H1 (cell line): ENCODE results near the gene GUCY2F. TPM values are rescaled to one million over a fixed set of nuclear protein-coding genes. Genes with fewer than 3 reads are reported as not detected.

ENCODE experiments used
- CTCF ChIA-PET: fragments of 300-600 bp; sonication (Branson Sonifier 250); formaldehyde crosslinking; loops from one replicate; lab custom pipeline; 2021; ENCODE audit not compliant: partially characterized antibody; lab: Charles Lee
- POLR2A ChIA-PET: fragments of 300-600 bp; sonication (Branson Sonifier 250); formaldehyde crosslinking; loops from one replicate; lab custom pipeline; 2021; ENCODE audit warnings: inconsistent platforms; ENCODE audit not compliant: partially characterized antibody; lab: Charles Lee
- DNase-seq, 2 experiments: peaks; one replicate each; pipeline versions ENCODE4 v3.0.0 to v3.0.0-alpha.2; 2010 to 2022; ENCODE audit warnings: low spot score in 2 of 2, low read depth in 1 of 2, mixed read lengths in 1 of 2
- FAIRE-seq: peaks from 2 replicates; lab custom pipeline; 2011; peaks lifted over from hg19 to GRCh38; lab: Jason Lieb, UNC
- H2AFZ ChIP-seq: 2 replicates; pipeline ENCODE4 v1.8.1; 2012; ENCODE audit warnings: low read length, inconsistent platforms
- H2AK5ac ChIP-seq: 2 replicates; pipeline ENCODE4 v1.6.1; 2013; ENCODE audit warnings: low read depth, low read length
- H2BK120ac ChIP-seq: replicated peaks from 2 replicates; pipeline ENCODE3; 2013; ENCODE audit warnings: low read depth, low read length, inconsistent platforms
- H2BK12ac ChIP-seq: 2 replicates; pipeline ENCODE4 v1.6.1; 2013; ENCODE audit warnings: low read depth, low read length
- H2BK15ac ChIP-seq: 2 replicates; pipeline ENCODE4 v1.6.1; 2013; ENCODE audit warnings: low read length
- H2BK20ac ChIP-seq: 2 replicates; pipeline ENCODE4 v1.6.1; 2013; ENCODE audit warnings: low read length
- H2BK5ac ChIP-seq: 2 replicates; pipeline ENCODE4 v1.6.1; 2013; ENCODE audit warnings: low read depth, low read length
- H3K14ac ChIP-seq: 2 replicates; pipeline ENCODE4 v1.6.1; 2013; ENCODE audit warnings: inconsistent platforms; ENCODE audit not compliant: insufficient read length
- H3K18ac ChIP-seq: 2 replicates; pipeline ENCODE4 v1.6.1; 2013; ENCODE audit warnings: low read length; ENCODE audit errors: extremely low read depth
- H3K23ac ChIP-seq: 2 replicates; pipeline ENCODE4 v1.6.1; 2013; ENCODE audit warnings: inconsistent platforms; ENCODE audit not compliant: insufficient read length
- H3K23me2 ChIP-seq: 2 replicates; pipeline ENCODE4 v1.6.1; 2013; ENCODE audit warnings: low read depth, low read length
- H3K27ac ChIP-seq: 2 replicates; pipeline ENCODE4 v1.6.1; 2011; ENCODE audit warnings: low read depth, low read length, inconsistent platforms
- H3K27me3 ChIP-seq, 4 experiments: replicated peaks in 1 of 4; 1 replicate in 1 of 4; 2 replicates in 3 of 4; pipeline versions ENCODE4 v1.6.1 to v1.8.1; 2011 to 2013; ENCODE audit warnings: low read length in 3 of 4, mild to moderate bottlenecking in 3 of 4, inconsistent platforms in 2 of 4, mixed read lengths in 2 of 4, moderate library complexity in 1 of 4; ENCODE audit not compliant: control insufficient read depth in 3 of 4, insufficient read depth in 3 of 4; ENCODE audit errors: extremely low read depth in 1 of 4
- H3K36me3 ChIP-seq, 4 experiments: 2 replicates each; pipeline versions ENCODE4 v1.6.1 to v1.8.1; 2011 to 2013; ENCODE audit warnings: mild to moderate bottlenecking in 4 of 4, low read length in 3 of 4, moderate library complexity in 2 of 4, control low read depth in 1 of 4, inconsistent platforms in 1 of 4; ENCODE audit not compliant: insufficient read depth in 4 of 4, control insufficient read depth in 2 of 4
- H3K4ac ChIP-seq: replicated peaks from 2 replicates; pipeline ENCODE3; 2013; ENCODE audit warnings: low read length, low read depth, mixed read lengths, inconsistent platforms; ENCODE audit not compliant: insufficient read length
- H3K4me1 ChIP-seq, 4 experiments: replicated peaks in 1 of 4; 1 replicate in 1 of 4; 2 replicates in 3 of 4; pipeline versions ENCODE4 v1.6.1 to v1.8.1; 2011 to 2013; ENCODE audit warnings: low read length in 3 of 4, inconsistent platforms in 2 of 4, mixed read lengths in 1 of 4; ENCODE audit not compliant: insufficient read depth in 4 of 4, control insufficient read depth in 3 of 4
- H3K4me2 ChIP-seq, 2 experiments: 2 replicates each; pipeline versions ENCODE4 v1.6.1 to v1.8.1; 2011 to 2013; ENCODE audit warnings: low read depth in 2 of 2, low read length in 2 of 2, control low read depth in 1 of 2, inconsistent platforms in 1 of 2, mild to moderate bottlenecking in 1 of 2; ENCODE audit not compliant: insufficient read depth in 1 of 2
- H3K4me3 ChIP-seq, 4 experiments: fragments of 200-600, 300-600 bp in 1 of 4; sonication (generic), shearing (Covaris generic), sonication (Bioruptor Twin) in 1 of 4; 2 replicates each; pipeline versions ENCODE4 v1.5.1 to v1.8.1; 2011 to 2016; ENCODE audit warnings: low read length in 4 of 4, low read depth in 3 of 4, control low read depth in 2 of 4, inconsistent platforms in 2 of 4, mild to moderate bottlenecking in 2 of 4, mixed read lengths in 1 of 4, moderate library complexity in 1 of 4; ENCODE audit not compliant: insufficient read depth in 2 of 4; ENCODE audit errors: extremely low read depth in 1 of 4
- H3K56ac ChIP-seq: replicated peaks from 2 replicates; pipeline ENCODE3; 2013; ENCODE audit warnings: low read depth, mild to moderate bottlenecking, mixed read lengths, low read length, inconsistent platforms; ENCODE audit not compliant: insufficient read length
- H3K79me1 ChIP-seq: 2 replicates; pipeline ENCODE4 v1.6.1; 2013; ENCODE audit warnings: low read depth, low read length, control low read depth
- H3K79me2 ChIP-seq, 2 experiments: 2 replicates each; pipeline versions ENCODE4 v1.6.1 to v1.8.1; 2012 to 2013; ENCODE audit warnings: low read length in 2 of 2, mild to moderate bottlenecking in 2 of 2, inconsistent platforms in 1 of 2; ENCODE audit not compliant: insufficient read depth in 2 of 2, control insufficient read depth in 1 of 2
- H3K9ac ChIP-seq, 4 experiments: replicated peaks in 1 of 4; 1 replicate in 1 of 4; 2 replicates in 3 of 4; pipeline versions ENCODE4 v1.6.1 to v1.8.1; 2011 to 2013; ENCODE audit warnings: low read depth in 3 of 4, low read length in 3 of 4, control low read depth in 2 of 4, mild to moderate bottlenecking in 2 of 4, moderate library complexity in 2 of 4, inconsistent platforms in 1 of 4; ENCODE audit errors: extremely low read depth in 1 of 4
- H3K9me3 ChIP-seq, 2 experiments: 2 replicates each; pipeline versions ENCODE4 v1.6.1 to v1.8.1; 2012 to 2013; ENCODE audit warnings: mild to moderate bottlenecking in 2 of 2, moderate library complexity in 2 of 2, control low read depth in 1 of 2, inconsistent platforms in 1 of 2, low read depth in 1 of 2, low read length in 1 of 2, mixed read lengths in 1 of 2; ENCODE audit not compliant: insufficient read depth in 2 of 2
- H4K20me1 ChIP-seq, 2 experiments: replicated peaks in 1 of 2; 2 replicates each; pipeline versions ENCODE3 to v1.8.1; 2011 to 2013; ENCODE audit warnings: inconsistent platforms in 2 of 2, low read length in 2 of 2, mild to moderate bottlenecking in 1 of 2; ENCODE audit not compliant: insufficient read depth in 2 of 2, control insufficient read depth in 1 of 2
- H4K5ac ChIP-seq: 2 replicates; pipeline ENCODE4 v1.6.1; 2013; ENCODE audit warnings: low read length, low read depth, mixed read lengths, inconsistent platforms; ENCODE audit not compliant: insufficient read length
- H4K8ac ChIP-seq: 2 replicates; pipeline ENCODE4 v1.8.0; 2013; ENCODE audit warnings: mild to moderate bottlenecking, moderate library complexity, low read length, inconsistent platforms; ENCODE audit not compliant: insufficient read depth; ENCODE audit errors: extremely low read depth
- H4K91ac ChIP-seq: replicated peaks from 2 replicates; pipeline ENCODE3; 2013; ENCODE audit warnings: low read length, mixed read lengths, inconsistent platforms; ENCODE audit not compliant: insufficient read length
- ASH2L ChIP-seq: fragments of 200-600, 300-600 bp; sonication (generic); IDR thresholded peaks from one replicate; pipeline ENCODE4 v1.7.1; 2017; ENCODE audit warnings: low read length
- CTBP2 ChIP-seq: IDR thresholded peaks from 2 replicates; pipeline ENCODE4 v1.7.0; 2011; ENCODE audit warnings: borderline replicate concordance, mild to moderate bottlenecking, moderate library complexity, mixed read lengths, low read length; ENCODE audit not compliant: insufficient read depth, insufficient read length
- EZH2 ChIP-seq: fragments of 200-600 bp; sonication (generic); IDR thresholded peaks from 2 replicates; pipeline ENCODE4 v1.7.1; 2012; ENCODE audit warnings: low read depth, mild to moderate bottlenecking, moderate library complexity, low read length, inconsistent platforms; ENCODE audit not compliant: severe bottlenecking
- FOSL1 ChIP-seq: IDR thresholded peaks from 2 replicates; pipeline ENCODE4 v1.6.1; 2011; ENCODE audit warnings: mild to moderate bottlenecking, low read depth, low read length, moderate library complexity; ENCODE audit not compliant: insufficient read depth
- HDAC2 ChIP-seq, 2 experiments: fragments of 300-600 bp in 1 of 2; sonication (generic) in 1 of 2; IDR thresholded peaks; 2 replicates each; pipeline ENCODE4 v1.6.1; 2011 to 2012; ENCODE audit warnings: low read depth in 2 of 2, low read length in 2 of 2, mild to moderate bottlenecking in 2 of 2, moderate library complexity in 2 of 2, borderline replicate concordance in 1 of 2, inconsistent platforms in 1 of 2
- JUN ChIP-seq: IDR thresholded peaks from 2 replicates; pipeline ENCODE4 v1.6.1; 2011; ENCODE audit warnings: low read depth, mild to moderate bottlenecking, improper control_type of control experiment, low read length
- JUND ChIP-seq: IDR thresholded peaks from 2 replicates; pipeline ENCODE4 v1.6.1; 2011; ENCODE audit warnings: mild to moderate bottlenecking, improper control_type of control experiment, low read length
- POLR2A ChIP-seq, 2 experiments: IDR thresholded peaks; 1 replicate in 1 of 2; 2 replicates in 1 of 2; pipeline ENCODE4 v1.6.1; 2011; ENCODE audit warnings: low read depth in 2 of 2, low read length in 2 of 2, mild to moderate bottlenecking in 2 of 2; ENCODE audit errors: control extremely low read depth in 1 of 2
- POU5F1 ChIP-seq: IDR thresholded peaks from 2 replicates; pipeline ENCODE4 v1.6.1; 2011; ENCODE audit warnings: low read depth, mild to moderate bottlenecking, low read length, moderate library complexity
- RAD21 ChIP-seq, 2 experiments: IDR thresholded peaks in 1 of 2; conservative IDR thresholded peaks in 1 of 2; 2 replicates each; pipeline ENCODE4 v1.6.1; 2011; ENCODE audit warnings: low read depth in 2 of 2, low read length in 2 of 2, improper control_type of control experiment in 1 of 2, inconsistent platforms in 1 of 2, mild to moderate bottlenecking in 1 of 2, moderate library complexity in 1 of 2
- RXRA ChIP-seq: IDR thresholded peaks from 2 replicates; pipeline ENCODE4 v1.6.1; 2011; ENCODE audit warnings: low read depth, mild to moderate bottlenecking, low read length, moderate library complexity; ENCODE audit not compliant: insufficient read depth
- SAP30 ChIP-seq: fragments of 300-600 bp; sonication (generic); IDR thresholded peaks from 2 replicates; pipeline ENCODE4 v1.7.1; 2012; ENCODE audit warnings: low read length, moderate library complexity, mild to moderate bottlenecking, inconsistent platforms; ENCODE audit not compliant: insufficient read depth, insufficient replicate concordance
- SP2 ChIP-seq: IDR thresholded peaks from 2 replicates; pipeline ENCODE4 v1.6.1; 2012; ENCODE audit warnings: mild to moderate bottlenecking, low read length, inconsistent platforms
- TAF7 ChIP-seq: optimal IDR thresholded peaks from 2 replicates; pipeline ENCODE3; 2011; ENCODE audit warnings: low read depth, mild to moderate bottlenecking, inconsistent platforms, low read length, moderate library complexity, borderline replicate concordance
- WGBS, 2 experiments: shearing (Covaris generic) in 1 of 2; methylation state at CpG; one replicate each; pipeline versions ENCODE4 v1.1.6 to v1.1.7; 2013 to 2015; ENCODE audit warnings: low lambda C conversion rate in 2 of 2, mixed read lengths in 2 of 2, inconsistent platforms in 1 of 2, low coverage in 1 of 2, missing lambda C conversion rate in 1 of 2; ENCODE audit not compliant: insufficient replicate concordance in 2 of 2, insufficient coverage in 1 of 2, insufficient read length in 1 of 2; ENCODE audit errors: extremely low coverage in 1 of 2, missing lambda C conversion rate in 1 of 2; 5-methylcytosine and 5-hydroxymethylcytosine counted together
- polyA plus RNA-seq, 7 experiments: library from polyadenylated mRNA; depleted of rRNA in 3 of 7; stranded (reverse) in 5 of 7; unstranded in 2 of 7; fragments of >200 nt in 5 of 7; fragments of 200-250 nt in 2 of 7; gene quantifications; 1 replicate in 5 of 7; 2 replicates in 1 of 7; 4 replicates in 1 of 7; pipeline versions ENCODE4 v1.2.1 to v1.2.3, GENCODE V29; 2011 to 2013; ENCODE audit warnings: missing spikeins in 2 of 7, mixed read lengths in 2 of 7
- total RNA-seq: library from RNA; stranded (reverse); fragmentation: NEBNext Ultra II Directional; extraction: Animal tissue kit (Norgen Biotek cat#: 25700); gene quantifications from 2 replicates; pipeline ENCODE4 v1.2.1, GENCODE V29; 2021

GUCY2F gene
- total and polyA plus RNA-seq, 2 of the 8 experiments (the other 6 are each of a cell fraction or from before 2014, with no cell fraction given) = 0.02 TPM; not detected in 1

DNA sequence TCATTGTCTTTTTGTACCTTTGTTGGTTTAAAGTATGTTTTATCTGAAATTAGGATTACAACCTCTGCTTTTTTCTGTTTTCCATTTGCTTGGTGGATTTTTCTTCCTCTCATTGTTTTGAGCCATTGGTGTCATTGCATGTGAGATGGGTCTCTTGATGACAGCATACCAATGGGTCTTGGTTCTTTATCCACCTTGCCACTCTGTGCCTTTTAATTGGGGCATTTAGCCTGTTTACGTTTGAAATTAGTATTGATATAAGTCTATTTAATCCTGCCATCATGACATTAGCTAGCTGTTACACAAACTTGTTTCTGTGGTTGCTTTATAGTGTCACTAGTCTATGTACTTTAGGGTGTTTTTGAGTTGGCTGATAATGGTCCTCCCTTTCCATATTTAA is 145.7 kb downstream of the GUCY2F start:
- Histone ChIP-seq H3K4me3 (no peak overlapping the region), H3K18ac (no peak overlapping the region), H3K27me3 (no peaks in the 10 kb centered on the region), H2AFZ (no peak overlapping the region), H3K23me2 (no peaks in the 10 kb centered on the region), H2BK15ac (no peak overlapping the region), H2BK120ac (no peak overlapping the region), H4K5ac (no peak overlapping the region), H3K9ac (no peak overlapping the region), H2BK12ac (no peak overlapping the region), H4K8ac (no peak overlapping the region), H3K27ac (no peak overlapping the region), H3K9me3 (peaks cover 0 to 11% of the 10 kb centered on the region in 2 experiments; a peak in 2 of 4 replicates), H3K4ac (no peak overlapping the region), H3K36me3 (0 out of 8 replicates have a peak, but pooled peaks cover 0 to 4% (median 0%) of the 10 kb centered on the region in 4 experiments), H3K14ac (no peak overlapping the region), H2BK5ac (no peak overlapping the region), H4K91ac (no peak overlapping the region), H3K4me2 (no peak overlapping the region), H2AK5ac (no peak overlapping the region), H4K20me1 (no peaks in the 10 kb centered on the region), H3K79me1 (no peaks in the 10 kb centered on the region), H3K23ac (no peak overlapping the region), H3K56ac (no peak overlapping the region), H2BK20ac (no peak overlapping the region), H3K4me1 (no peaks in the 10 kb centered on the region), H3K79me2 (no peaks in the 10 kb centered on the region)
- ChIA-PET CTCF (interaction anchor here (1.0 kb wide), 1 partner anchor 10 kb away, joined by 3 read pairs; no protein-coding TSS in a partner anchor), POLR2A (no interaction called here)
- FAIRE-seq = no peak
- DNase-seq = no peak
- 63% methylated on average over 1 of the region's 1 CpG; no CpG with 5 or more reads in 1 of the 2 experiments for WGBS, 2 experiments
- no peak for TF ChIP-seq TAF7
- TF ChIP-seq SAP30 = no peak
- TF ChIP-seq HDAC2 (IDR thresholded peaks at IDR 0.05; ENCODE audit: borderline replicate concordance in 1 of 2, low read depth in 2 of 2, low read length in 2 of 2) = no peak
- no peak for TF ChIP-seq RXRA
- TF ChIP-seq POLR2A (IDR thresholded peaks at IDR 0.05; ENCODE audit: control extremely low read depth in 1 of 2, low read depth in 2 of 2, low read length in 2 of 2) = no peak
- no peak for TF ChIP-seq RAD21 (IDR thresholded peaks at IDR 0.05 in 1 of 2, conservative IDR thresholded peaks at IDR 0.05 in 1 of 2; ENCODE audit: low read depth in 2 of 2, low read length in 2 of 2)
- no peak for TF ChIP-seq JUND
- no peak for TF ChIP-seq JUN
- no peak for TF ChIP-seq CTBP2
- no peak for TF ChIP-seq FOSL1
- TF ChIP-seq SP2 = no peak
- TF ChIP-seq EZH2 = no peak
- TF ChIP-seq ASH2L = no peak
- TF ChIP-seq POU5F1 = no peak
